ENCODE results near the gene PRKN. TPM values are rescaled to one million over a fixed set of nuclear protein-coding genes. Genes with fewer than 3 reads are reported as not detected.
"Not testable (repeated sequence)": the region's sequence is repeated elsewhere in the genome, so short reads cannot be mapped to it uniquely, and the experiment has no call there.

PRKN gene
- total RNA-seq, 2 experiments from 2014 or later: 0.63 TPM; not detected in 1

- CTCF ChIA-PET: no interaction called here
- Mint-ChIP-seq H3K9me3 (ENCODE audit: insufficient read depth) (peaks cover 4% of the 10 kb centered on the region), H3K27me3 (ENCODE audit: low read depth) (peaks cover 1% of the 10 kb centered on the region), H3K36me3 (ENCODE audit: low read depth) (no peaks in the 10 kb centered on the region), H3K4me3 (no peak overlapping the region), H3K4me1 (ENCODE audit: low read depth) (no peaks in the 10 kb centered on the region), H3K27ac (no peak overlapping the region)
- DNase-seq: no peak
- POLR2A ChIA-PET: interaction anchor here (0.6 kb wide), 1 partner anchor 18 kb away, joined by 5 read pairs; no protein-coding TSS in a partner anchor
- ATAC-seq: no peak
Measured at GRCh38 chr6:161508341-161508740, 1219.2 kb downstream of the PRKN start.

- Mint-ChIP-seq H3K4me1 (ENCODE audit: low read depth) (no peaks in the 10 kb centered on the region), H3K27me3 (ENCODE audit: low read depth) (peaks cover 1% of the 10 kb centered on the region), H3K9me3 (ENCODE audit: insufficient read depth) (peaks cover 10% of the 10 kb centered on the region), H3K36me3 (ENCODE audit: low read depth) (no peaks in the 10 kb centered on the region), H3K27ac (no peak overlapping the region), H3K4me3 (no peak overlapping the region)
- ATAC-seq (no peak), DNase-seq (no peak)
- CTCF ChIA-PET: no interaction called here
- POLR2A ChIA-PET: no interaction called here
Measured at GRCh38 chr6:161507375-161507774, 1220.2 kb downstream of the PRKN start.

GRCh38 chr6:161503570-161503969 lies 1224.0 kb downstream of the PRKN start:
- Mint-ChIP-seq H3K36me3 (ENCODE audit: low read depth) (no peaks in the 10 kb centered on the region), H3K9me3 (ENCODE audit: insufficient read depth) (peaks cover 9% of the 10 kb centered on the region), H3K27me3 (ENCODE audit: low read depth) (peaks cover 1% of the 10 kb centered on the region), H3K4me1 (ENCODE audit: low read depth) (no peaks in the 10 kb centered on the region), H3K4me3 (no peak overlapping the region), H3K27ac (no peak overlapping the region)
- ChIA-PET CTCF (no interaction called here), POLR2A (no interaction called here)
- ATAC-seq (no peak), DNase-seq (no peak)

DNA sequence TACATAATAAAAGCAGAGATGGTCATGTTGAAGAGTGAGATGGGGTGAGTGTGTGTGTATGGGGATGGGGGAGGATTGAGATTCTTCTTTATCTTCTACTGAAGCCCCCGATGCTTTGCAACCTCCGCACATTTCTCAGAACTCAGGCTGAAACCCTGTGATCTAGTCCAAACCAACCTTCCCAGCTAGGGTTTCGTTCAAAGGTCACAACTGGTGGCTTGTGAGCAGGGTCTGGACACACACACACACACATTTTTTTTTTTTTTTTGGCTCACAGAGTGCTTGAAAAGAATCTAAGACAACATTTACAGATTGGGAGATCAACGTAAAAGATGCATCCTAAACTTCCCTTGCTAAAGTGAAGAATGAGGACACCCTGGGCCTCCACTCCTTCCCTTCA lies 1228.7 kb downstream of the PRKN start:
- ChIA-PET POLR2A (no interaction called here), CTCF (no interaction called here)
- H3K9me3 Mint-ChIP-seq (ENCODE audit: insufficient read depth): peaks cover 7% of the 10 kb centered on the region
- H3K4me1 Mint-ChIP-seq (ENCODE audit: low read depth): no peaks in the 10 kb centered on the region
- H3K4me3 Mint-ChIP-seq: no peak overlapping the region
- H3K36me3 Mint-ChIP-seq (ENCODE audit: low read depth): no peaks in the 10 kb centered on the region
- no peaks in the 10 kb centered on the region for H3K27me3 Mint-ChIP-seq (ENCODE audit: low read depth)
- no peak overlapping the region for H3K27ac Mint-ChIP-seq
- DNase-seq: no peak
- no peak for ATAC-seq

DNA sequence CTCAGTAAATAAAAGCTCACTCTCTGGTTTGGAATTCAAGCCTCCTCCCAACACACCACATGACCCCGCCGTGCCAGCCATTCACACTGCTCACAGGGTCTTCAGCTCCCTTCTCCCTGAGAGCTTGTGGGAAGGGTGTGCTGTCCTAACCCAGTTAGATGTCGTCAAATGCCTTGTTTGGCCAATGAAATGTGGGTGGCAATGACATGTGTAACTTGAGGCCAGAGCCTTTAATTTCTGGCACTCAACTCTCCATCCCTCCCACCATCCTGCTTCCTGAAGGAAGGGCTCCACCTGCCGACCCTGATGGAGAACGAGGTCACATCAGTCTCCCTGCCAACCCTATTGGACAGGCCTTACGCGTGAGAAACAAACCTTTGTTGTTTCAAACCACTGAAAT lies 1229.2 kb downstream of the PRKN start:
- ATAC-seq (no peak), DNase-seq (no peak)
- Mint-ChIP-seq H3K9me3 (ENCODE audit: insufficient read depth) (peaks cover 6% of the 10 kb centered on the region), H3K4me1 (ENCODE audit: low read depth) (no peaks in the 10 kb centered on the region), H3K4me3 (no peak overlapping the region), H3K36me3 (ENCODE audit: low read depth) (no peaks in the 10 kb centered on the region), H3K27ac (no peak overlapping the region), H3K27me3 (ENCODE audit: low read depth) (no peaks in the 10 kb centered on the region)
- CTCF ChIA-PET: interaction anchor here (0.8 kb wide), 1 partner anchor 10 kb away, joined by 3 read pairs; no protein-coding TSS in a partner anchor
- POLR2A ChIA-PET: no interaction called here

- no peak for ATAC-seq
- Mint-ChIP-seq H3K36me3 (ENCODE audit: low read depth) (no peaks in the 10 kb centered on the region), H3K4me1 (ENCODE audit: low read depth) (no peaks in the 10 kb centered on the region), H3K27ac (no peak overlapping the region), H3K9me3 (ENCODE audit: insufficient read depth) (no peaks in the 10 kb centered on the region), H3K4me3 (no peak overlapping the region), H3K27me3 (ENCODE audit: low read depth) (no peaks in the 10 kb centered on the region)
- DNase-seq: no peak
- POLR2A ChIA-PET: no interaction called here
- CTCF ChIA-PET: no interaction called here
Measured at GRCh38 chr6:161496941-161497340, 1230.6 kb downstream of the PRKN start.

GRCh38 chr6:161496271-161496670 lies 1231.3 kb downstream of the PRKN start:
- H3K36me3 Mint-ChIP-seq (ENCODE audit: low read depth); H3K4me3 Mint-ChIP-seq; POLR2A ChIA-PET; H3K27me3 Mint-ChIP-seq (ENCODE audit: low read depth); ATAC-seq; CTCF ChIA-PET; H3K27ac Mint-ChIP-seq; H3K9me3 Mint-ChIP-seq (ENCODE audit: insufficient read depth); H3K4me1 Mint-ChIP-seq (ENCODE audit: low read depth); DNase-seq: not testable (repeated sequence)

DNA sequence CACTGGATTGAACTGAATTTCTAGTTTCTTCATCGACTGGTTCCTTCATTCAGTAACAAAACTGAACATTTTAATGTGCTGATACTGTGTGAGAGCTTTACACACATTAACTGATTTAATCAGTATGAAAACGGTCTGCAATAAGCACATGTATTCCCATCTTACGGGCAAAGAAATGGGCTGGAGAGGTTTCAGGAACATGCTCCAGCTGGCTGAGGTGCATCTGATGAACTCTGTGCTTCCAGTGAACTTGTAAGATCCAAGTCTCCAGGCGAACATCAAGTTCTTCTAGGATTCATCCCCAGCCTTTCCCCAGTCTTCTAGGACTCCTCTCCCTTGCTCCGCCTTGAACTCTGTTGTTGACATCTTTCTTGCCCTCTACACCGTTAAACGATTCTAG lies 1233.0 kb downstream of the PRKN start:
- Mint-ChIP-seq H3K4me3 (no peak overlapping the region), H3K27me3 (ENCODE audit: low read depth) (no peaks in the 10 kb centered on the region), H3K27ac (no peak overlapping the region), H3K4me1 (ENCODE audit: low read depth) (no peaks in the 10 kb centered on the region), H3K36me3 (ENCODE audit: low read depth) (no peaks in the 10 kb centered on the region), H3K9me3 (ENCODE audit: insufficient read depth) (no peaks in the 10 kb centered on the region)
- ChIA-PET POLR2A (no interaction called here), CTCF (no interaction called here)
- ATAC-seq (no peak), DNase-seq (no peak)

DNA sequence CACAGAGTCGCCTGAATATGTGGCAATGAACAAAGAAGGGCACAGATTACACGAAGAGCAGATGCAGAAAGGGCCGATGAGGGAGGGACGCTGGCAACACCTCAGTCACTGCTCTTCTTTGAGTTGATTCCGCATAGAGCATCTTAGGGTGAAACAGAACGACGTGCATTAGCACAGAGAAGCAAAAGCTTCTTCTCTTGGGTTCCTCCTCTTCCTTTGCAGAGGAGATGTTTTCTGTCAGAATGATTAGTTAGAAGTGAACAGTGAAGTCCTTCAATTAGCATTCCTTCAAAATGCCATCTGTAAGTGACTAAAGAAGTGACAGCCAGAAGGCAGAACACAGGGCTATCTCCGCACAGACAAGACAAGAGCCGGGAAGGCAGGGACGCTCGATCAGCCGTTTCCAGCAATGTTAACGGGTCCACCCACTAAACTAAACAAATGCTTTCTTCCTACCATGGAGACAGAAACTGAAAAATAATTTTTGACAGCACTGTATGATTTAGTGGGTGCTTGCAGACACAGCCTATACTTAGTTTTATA lies 1233.9 kb downstream of the PRKN start:
- H3K9me3 Mint-ChIP-seq (ENCODE audit: insufficient read depth): no peaks in the 10 kb centered on the region
- ATAC-seq: no peak
- POLR2A ChIA-PET: no interaction called here
- no peak overlapping the region for H3K27ac Mint-ChIP-seq
- no peak overlapping the region for H3K4me3 Mint-ChIP-seq
- CTCF ChIA-PET: no interaction called here
- no peaks in the 10 kb centered on the region for H3K36me3 Mint-ChIP-seq (ENCODE audit: low read depth)
- H3K4me1 Mint-ChIP-seq (ENCODE audit: low read depth): no peaks in the 10 kb centered on the region
- DNase-seq: no peak
- no peaks in the 10 kb centered on the region for H3K27me3 Mint-ChIP-seq (ENCODE audit: low read depth)

DNA sequence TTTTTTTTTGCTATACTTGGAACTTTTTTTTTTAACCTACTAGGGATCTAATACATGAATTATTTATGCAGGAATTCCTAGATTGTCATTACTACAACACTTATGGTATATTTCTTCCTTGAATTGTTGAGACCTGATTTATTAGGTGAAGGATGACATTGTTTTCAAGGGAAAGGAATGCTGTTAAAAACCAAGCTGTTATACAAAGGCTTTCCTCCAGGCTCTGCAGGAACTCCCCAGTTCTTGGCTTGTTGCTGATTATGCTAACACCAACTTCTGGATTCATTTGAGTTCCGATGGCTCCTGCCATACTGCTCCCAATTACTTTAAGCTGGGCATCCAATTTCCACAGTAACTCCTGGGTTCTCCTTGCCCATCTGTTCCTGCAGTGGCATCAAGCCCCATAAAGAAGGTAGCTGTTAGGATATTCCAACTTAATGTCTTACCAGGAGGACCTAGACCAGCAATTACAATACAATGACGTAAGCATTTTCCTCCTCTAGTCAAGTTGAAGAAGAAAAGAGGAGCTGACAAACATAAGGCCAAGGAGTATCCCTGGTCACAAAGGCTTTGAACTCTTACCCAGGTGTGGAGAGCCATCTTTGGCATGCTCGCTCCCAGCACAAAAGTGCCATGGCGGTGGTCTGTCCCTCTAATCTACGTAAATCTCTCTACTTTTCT lies 1237.8 kb downstream of the PRKN start:
- ATAC-seq: no peak
- no peaks in the 10 kb centered on the region for H3K36me3 Mint-ChIP-seq (ENCODE audit: low read depth)
- no peak overlapping the region for H3K27ac Mint-ChIP-seq
- no peak for DNase-seq
- H3K4me3 Mint-ChIP-seq: no peak overlapping the region
- H3K27me3 Mint-ChIP-seq (ENCODE audit: low read depth): no peaks in the 10 kb centered on the region
- no peaks in the 10 kb centered on the region for H3K4me1 Mint-ChIP-seq (ENCODE audit: low read depth)
- H3K9me3 Mint-ChIP-seq (ENCODE audit: insufficient read depth): no peaks in the 10 kb centered on the region
- POLR2A ChIA-PET: no interaction called here
- CTCF ChIA-PET: no interaction called here

- POLR2A ChIA-PET: no interaction called here
- CTCF ChIA-PET: interaction anchor here (0.8 kb wide), 1 partner anchor 10 kb away, joined by 3 read pairs; no protein-coding TSS in a partner anchor
- ATAC-seq (no peak), DNase-seq (no peak)
- H3K4me1 Mint-ChIP-seq (ENCODE audit: low read depth): no peaks in the 10 kb centered on the region
- no peak overlapping the region for H3K4me3 Mint-ChIP-seq
- H3K27ac Mint-ChIP-seq: no peak overlapping the region
- H3K9me3 Mint-ChIP-seq (ENCODE audit: insufficient read depth): no peaks in the 10 kb centered on the region
- H3K27me3 Mint-ChIP-seq (ENCODE audit: low read depth): no peaks in the 10 kb centered on the region
- no peaks in the 10 kb centered on the region for H3K36me3 Mint-ChIP-seq (ENCODE audit: low read depth)
Measured at GRCh38 chr6:161487694-161488093, 1239.9 kb downstream of the PRKN start.

- Mint-ChIP-seq H3K9me3 (ENCODE audit: insufficient read depth) (no peaks in the 10 kb centered on the region), H3K4me3 (no peak overlapping the region), H3K27me3 (ENCODE audit: low read depth) (no peaks in the 10 kb centered on the region), H3K36me3 (ENCODE audit: low read depth) (no peaks in the 10 kb centered on the region), H3K27ac (no peak overlapping the region), H3K4me1 (ENCODE audit: low read depth) (no peaks in the 10 kb centered on the region)
- DNase-seq (no peak), ATAC-seq (no peak)
- ChIA-PET POLR2A (interaction anchor here (0.6 kb wide), 1 partner anchor 1514 kb away, joined by 3 read pairs; no protein-coding TSS in a partner anchor), CTCF (interaction anchor here (1.2 kb wide), 1 partner anchor 69 kb away, joined by 3 read pairs; no protein-coding TSS in a partner anchor)
Measured at GRCh38 chr6:161487217-161487531, 1240.4 kb downstream of the PRKN start.

All from activated CD8-positive, alpha-beta T cell treated with anti-CD3 and anti-CD28 coated beads, Interleukin-2, amount 10 ng/mL, durations not matched to agents 7 days and 5 days (primary cell).